ENCODE data around the gene COL24A1.

DNA sequence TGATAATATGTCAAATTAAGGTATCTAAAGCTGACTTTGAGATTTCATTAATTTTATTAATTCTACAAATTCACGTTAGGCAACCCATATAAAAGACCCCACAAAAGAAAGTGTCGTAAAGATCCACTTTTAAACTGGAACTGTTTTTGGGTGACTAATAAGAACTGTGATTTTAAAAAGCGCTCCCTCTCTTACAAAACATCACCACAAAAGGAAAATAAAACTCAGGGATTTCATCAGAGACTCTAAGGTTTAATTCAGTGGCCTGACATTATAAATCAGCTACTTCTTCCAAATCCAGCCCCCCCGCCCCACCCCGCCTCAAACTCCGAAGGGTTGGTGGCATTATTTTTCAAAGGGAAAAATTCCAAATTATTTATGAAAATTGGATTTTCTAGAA is 2.7 kb downstream of the COL24A1 start:
- no peak for TF ChIP-seq CTCF (IDR thresholded peaks at IDR 0.05; ENCODE audit: low read length)
- no peak for TF ChIP-seq EZH2 (IDR thresholded peaks at IDR 0.05; ENCODE audit: borderline replicate concordance, low read length)

Measured in OCI-LY1 (cell line).